ENCODE measurements around the gene SH2D2A. TPM values are rescaled to one million over a fixed set of nuclear protein-coding genes. Genes with fewer than 3 reads are reported as not detected.

SH2D2A gene
- total and polyA plus RNA-seq, 2 donors (not counting 1 experiment from before 2014, with no cell fraction given), result 0.73 to 2.1 TPM

DNA sequence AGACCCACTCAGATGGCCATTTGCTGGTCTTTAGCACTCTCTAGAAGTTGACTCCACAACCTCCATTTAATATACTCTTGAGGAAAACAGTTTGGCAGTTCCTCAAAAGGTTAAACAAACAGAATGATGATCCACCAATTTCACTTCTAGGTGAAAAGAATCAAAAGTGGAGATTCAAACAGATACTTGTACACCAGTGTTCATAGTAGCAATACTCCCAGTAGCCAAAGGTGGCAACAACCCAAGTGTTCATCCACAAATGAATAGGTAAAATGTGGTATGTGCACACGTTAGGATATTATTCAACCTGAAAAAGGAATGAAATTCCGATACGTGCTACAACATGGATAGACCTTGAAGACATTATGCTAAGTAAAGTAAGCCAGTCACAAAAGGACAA is 43.0 kb downstream of the SH2D2A start:
- ChIA-PET POLR2A (no interaction called here), CTCF (interaction anchor here (2.5 kb wide), 1 partner anchor 83 kb away, joined by 8 read pairs; no protein-coding TSS in a partner anchor)
- Histone ChIP-seq H3K79me2 (ENCODE audit: control insufficient read depth, insufficient read depth, low read length) (peaks cover 97% of the 10 kb centered on the region), H3K4me2 (replicated peaks; ENCODE audit: low read depth, low read length, poor library complexity, severe bottlenecking) (no peak overlapping the region), H3K27ac (ENCODE audit: low read length in 2 of 2) (no peak overlapping the region), H3K36me3 (replicated peaks in 1 of 2; ENCODE audit: control extremely low read depth in 1 of 2, control insufficient read depth in 1 of 2, extremely low read depth in 1 of 2, insufficient read depth in 2 of 2, low read length in 1 of 2) (peaks cover 5 to 30% of the 10 kb centered on the region in 2 experiments), H4K20me1 (ENCODE audit: control insufficient read depth, insufficient read depth, low read length, poor library complexity, severe bottlenecking) (peaks cover 60% of the 10 kb centered on the region), H3K9me3 (ENCODE audit: control extremely low read depth in 1 of 3, control insufficient read depth in 2 of 3, insufficient read depth in 1 of 3, low read length in 2 of 3) (no peaks in the 10 kb centered on the region), H3K4me1 (ENCODE audit: control insufficient read depth in 2 of 2, insufficient read depth in 2 of 2, low read length in 2 of 2) (peaks cover 15 to 17% of the 10 kb centered on the region in 2 donors), H3K27me3 (replicated peaks in 1 of 4; ENCODE audit: control extremely low read depth in 1 of 4, control insufficient read depth in 3 of 4, insufficient read depth in 4 of 4, low read length in 3 of 4) (no peaks in the 10 kb centered on the region), H3K9ac (ENCODE audit: low read length) (no peak overlapping the region), H2AFZ (ENCODE audit: insufficient read depth, low read depth, low read length, poor library complexity, severe bottlenecking) (no peak overlapping the region), H3K4me3 (ENCODE audit: control extremely low read depth in 1 of 5, extremely low read depth in 1 of 5, insufficient read depth in 1 of 5, low read depth in 2 of 5, low read length in 4 of 5) (no peak overlapping the region)
- peaks cover 63% of the 10 kb centered on the region for H3K4me1 Mint-ChIP-seq
- no peak overlapping the region for H3K4me3 Mint-ChIP-seq
- no peak for ATAC-seq (ENCODE audit: low read depth)
- intact Hi-C loops (cut with micrococcal nuclease), result no loop called here
- H3K9me3 Mint-ChIP-seq (ENCODE audit: insufficient read depth), result no peaks in the 10 kb centered on the region
- H3K27me3 Mint-ChIP-seq, result no peaks in the 10 kb centered on the region
- WGBS (ENCODE audit: insufficient coverage), result 89% methylated on average over 3 of the region's 3 CpGs
- no peak for DNase-seq
- no peak for TF ChIP-seq EZH2 (IDR thresholded peaks at IDR 0.05; ENCODE audit: borderline replicate concordance, insufficient read depth, low read depth, low read length, poor library complexity, severe bottlenecking)
- TF ChIP-seq, protein P1, sequence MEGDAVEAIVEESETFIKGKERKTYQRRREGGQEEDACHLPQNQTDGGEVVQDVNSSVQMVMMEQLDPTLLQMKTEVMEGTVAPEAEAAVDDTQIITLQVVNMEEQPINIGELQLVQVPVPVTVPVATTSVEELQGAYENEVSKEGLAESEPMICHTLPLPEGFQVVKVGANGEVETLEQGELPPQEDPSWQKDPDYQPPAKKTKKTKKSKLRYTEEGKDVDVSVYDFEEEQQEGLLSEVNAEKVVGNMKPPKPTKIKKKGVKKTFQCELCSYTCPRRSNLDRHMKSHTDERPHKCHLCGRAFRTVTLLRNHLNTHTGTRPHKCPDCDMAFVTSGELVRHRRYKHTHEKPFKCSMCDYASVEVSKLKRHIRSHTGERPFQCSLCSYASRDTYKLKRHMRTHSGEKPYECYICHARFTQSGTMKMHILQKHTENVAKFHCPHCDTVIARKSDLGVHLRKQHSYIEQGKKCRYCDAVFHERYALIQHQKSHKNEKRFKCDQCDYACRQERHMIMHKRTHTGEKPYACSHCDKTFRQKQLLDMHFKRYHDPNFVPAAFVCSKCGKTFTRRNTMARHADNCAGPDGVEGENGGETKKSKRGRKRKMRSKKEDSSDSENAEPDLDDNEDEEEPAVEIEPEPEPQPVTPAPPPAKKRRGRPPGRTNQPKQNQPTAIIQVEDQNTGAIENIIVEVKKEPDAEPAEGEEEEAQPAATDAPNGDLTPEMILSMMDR (IDR thresholded peaks at IDR 0.05), result no peak
- no peak overlapping the region for H3K27ac Mint-ChIP-seq

GRCh38 chr1:156772728-156773497 is 43.7 kb downstream of the SH2D2A start:
- H3K4me1 ChIP-seq (ENCODE audit: control insufficient read depth in 2 of 2, insufficient read depth in 2 of 2, low read length in 2 of 2), result peaks cover 21 to 22% of the 10 kb centered on the region in 2 donors
- ATAC-seq (ENCODE audit: low read depth) (no peak), DNase-seq (no peak)
- intact Hi-C loops (cut with micrococcal nuclease), result no loop called here
- Mint-ChIP-seq H3K27ac (no peak overlapping the region), H3K4me3 (no peak overlapping the region), H3K4me1 (peaks cover 65% of the 10 kb centered on the region), H3K27me3 (no peaks in the 10 kb centered on the region), H3K9me3 (ENCODE audit: insufficient read depth) (no peaks in the 10 kb centered on the region)
- 92% methylated on average over 7 of the region's 9 CpGs for WGBS (ENCODE audit: insufficient coverage)
- H3K36me3 ChIP-seq (replicated peaks in 1 of 2; ENCODE audit: control extremely low read depth in 1 of 2, control insufficient read depth in 1 of 2, extremely low read depth in 1 of 2, insufficient read depth in 2 of 2, low read length in 1 of 2), result peaks cover 5 to 27% of the 10 kb centered on the region in 2 experiments
- ChIA-PET POLR2A (no interaction called here), CTCF (interaction anchor here (2.5 to 9.0 kb wide), 2 partner anchors 45 to 82 kb away, joined by 8 to 87 read pairs; partner anchors contain the start of genes ISG20L2 and METTL25B)
- H3K9ac ChIP-seq (ENCODE audit: low read length), result no peak overlapping the region
- TF ChIP-seq, protein P1 (IDR thresholded peaks at IDR 0.05), result no peak
- no peak for TF ChIP-seq EZH2 (IDR thresholded peaks at IDR 0.05; ENCODE audit: borderline replicate concordance, insufficient read depth, low read depth, low read length, poor library complexity, severe bottlenecking)
- H4K20me1 ChIP-seq (ENCODE audit: control insufficient read depth, insufficient read depth, low read length, poor library complexity, severe bottlenecking), result peaks cover 60% of the 10 kb centered on the region
- no peak overlapping the region for H2AFZ ChIP-seq (ENCODE audit: insufficient read depth, low read depth, low read length, poor library complexity, severe bottlenecking)
- H3K4me2 ChIP-seq (replicated peaks; ENCODE audit: low read depth, low read length, poor library complexity, severe bottlenecking), result no peak overlapping the region
- no peaks in the 10 kb centered on the region for H3K9me3 ChIP-seq (ENCODE audit: control extremely low read depth in 1 of 3, control insufficient read depth in 2 of 3, insufficient read depth in 1 of 3, low read length in 2 of 3)
- H3K4me3 ChIP-seq (ENCODE audit: control extremely low read depth in 1 of 5, extremely low read depth in 1 of 5, insufficient read depth in 1 of 5, low read depth in 2 of 5, low read length in 4 of 5), result no peak overlapping the region
- no peaks in the 10 kb centered on the region for H3K27me3 ChIP-seq (replicated peaks in 1 of 4; ENCODE audit: control extremely low read depth in 1 of 4, control insufficient read depth in 3 of 4, insufficient read depth in 4 of 4, low read length in 3 of 4)
- H3K27ac ChIP-seq (ENCODE audit: low read length in 2 of 2), result no peak overlapping the region
- H3K79me2 ChIP-seq (ENCODE audit: control insufficient read depth, insufficient read depth, low read length), result peaks cover 97% of the 10 kb centered on the region

All from B cell (primary cell).